Measurements from ENCODE around the gene ERGIC1.
"Not testable (repeated sequence)": the region's sequence is repeated elsewhere in the genome, so short reads cannot be mapped to it uniquely, and the experiment has no call there.

ERGIC1 gene

DNA sequence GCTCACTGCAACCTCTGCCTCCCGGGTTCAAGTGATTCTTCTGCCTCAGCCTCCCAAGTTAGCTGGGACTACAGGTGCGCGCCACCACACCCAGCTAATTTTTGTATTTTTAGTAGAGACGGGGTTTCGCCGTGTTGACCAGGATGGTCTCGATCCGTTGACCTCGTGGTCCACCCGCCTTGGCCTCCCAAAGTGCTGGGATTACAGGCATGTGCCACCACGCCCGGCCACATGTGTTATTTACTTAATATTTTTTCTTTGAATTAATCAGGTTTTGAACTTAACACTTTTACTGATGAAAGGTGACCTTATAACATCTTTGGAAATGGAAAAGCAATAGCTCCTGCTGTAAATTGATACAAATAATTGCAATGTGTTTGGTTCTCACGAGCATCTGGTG, 13.5 kb downstream of the ERGIC1 start:
- not testable (repeated sequence) for DNase-seq (ENCODE audit: low read depth, low spot score)

DNA sequence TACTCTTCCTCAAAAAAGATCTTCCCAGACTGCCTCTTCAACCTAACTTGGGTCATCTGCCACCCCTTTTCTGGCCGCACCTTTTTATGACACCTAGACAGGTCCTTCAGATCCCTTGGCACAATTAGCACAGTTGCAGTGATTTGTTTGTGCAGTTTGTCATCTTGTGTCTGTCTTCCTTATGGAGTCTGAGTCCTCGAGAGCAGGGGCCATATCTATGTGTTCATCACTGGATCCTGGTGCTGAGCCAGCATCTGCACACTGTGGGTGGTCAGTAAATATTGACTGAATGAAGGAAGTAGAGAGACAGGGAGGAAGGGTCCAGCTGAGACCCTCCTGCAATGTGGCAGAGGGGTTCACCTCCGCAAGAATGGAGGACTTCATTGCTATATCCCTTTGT, 14.4 kb downstream of the ERGIC1 start:
- no peak for DNase-seq (ENCODE audit: low read depth, low spot score)

DNA sequence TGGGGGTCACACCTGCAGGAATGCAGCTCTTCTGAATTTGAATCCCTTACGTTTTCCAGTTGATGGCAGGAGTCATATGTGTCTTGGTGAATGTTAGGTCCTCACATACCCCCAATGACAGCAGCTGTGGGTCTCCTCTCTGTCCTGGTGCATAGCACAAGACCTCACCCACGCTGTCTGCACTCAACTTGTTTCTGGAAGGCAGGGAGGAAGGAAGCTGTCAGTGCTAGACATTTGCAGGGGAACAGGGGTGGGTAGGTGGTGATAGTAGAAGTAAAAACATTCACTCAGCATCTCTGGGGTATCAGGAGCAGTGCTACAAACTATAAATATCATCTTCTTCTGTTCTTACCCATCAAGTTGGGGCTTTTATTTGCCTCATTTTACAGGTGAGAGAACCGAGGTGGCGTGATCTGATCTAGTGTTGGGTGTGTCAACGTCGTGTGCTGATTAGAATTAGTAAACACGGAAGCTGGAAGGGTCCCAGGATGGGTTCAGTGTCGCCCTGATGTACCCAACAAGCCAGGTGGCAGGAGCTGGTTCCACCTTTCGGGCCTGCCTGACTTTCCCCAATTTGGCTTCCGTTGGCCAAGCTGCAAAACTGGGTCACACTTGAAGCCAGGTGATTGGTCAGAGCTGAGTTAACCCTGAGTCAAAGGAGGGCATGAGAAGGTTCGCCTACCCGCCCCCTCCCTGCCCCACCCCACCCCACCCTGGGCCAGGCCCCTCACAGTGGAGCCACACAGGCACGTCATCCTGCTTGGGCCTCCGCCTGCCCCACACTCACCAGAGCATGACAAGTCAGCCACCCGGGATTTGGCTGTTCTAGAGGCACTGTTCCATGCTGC, 15.8 kb downstream of the ERGIC1 start:
- DNase-seq (ENCODE audit: low read depth, low spot score), result no peak

DNA sequence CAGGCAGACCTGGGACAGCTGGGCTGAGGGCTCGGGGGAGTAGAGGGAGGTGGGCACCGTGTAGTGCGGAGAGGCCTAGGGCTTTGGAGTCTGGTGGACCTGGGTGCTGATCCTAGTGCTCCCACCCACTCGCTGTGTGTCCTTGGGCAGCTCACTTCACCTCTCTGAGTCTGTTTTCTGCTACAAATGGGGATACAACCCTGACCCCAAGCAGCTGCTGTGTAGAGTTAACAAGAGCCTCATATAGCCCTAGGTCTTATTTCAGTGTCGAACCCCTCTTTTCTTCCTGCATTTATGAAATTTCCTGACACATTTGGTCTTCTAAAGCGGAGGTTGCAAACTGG, 16.4 kb downstream of the ERGIC1 start:
- no peak for DNase-seq (ENCODE audit: low read depth, low spot score)

DNA sequence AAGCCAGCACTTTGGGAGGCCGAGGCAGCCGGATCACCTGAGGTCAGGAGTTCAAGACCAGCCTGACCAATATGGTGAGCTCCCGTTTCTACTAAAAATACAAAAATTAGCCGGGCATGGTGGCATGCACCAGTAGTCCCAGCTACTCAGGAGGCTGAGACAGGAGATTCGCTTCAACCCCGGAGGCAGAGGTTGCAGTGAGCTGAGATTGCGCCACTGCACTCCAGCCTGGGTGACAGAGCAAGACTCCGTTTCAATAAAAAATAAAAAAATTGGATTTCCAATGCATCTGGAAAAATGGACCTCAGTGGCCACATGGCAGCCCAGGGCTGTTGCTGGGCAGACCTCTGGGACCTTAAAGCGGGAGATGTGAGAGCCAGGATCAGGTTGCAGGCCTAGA, 17.2 kb downstream of the ERGIC1 start:
- DNase-seq (ENCODE audit: low read depth, low spot score), result not testable (repeated sequence)

DNA sequence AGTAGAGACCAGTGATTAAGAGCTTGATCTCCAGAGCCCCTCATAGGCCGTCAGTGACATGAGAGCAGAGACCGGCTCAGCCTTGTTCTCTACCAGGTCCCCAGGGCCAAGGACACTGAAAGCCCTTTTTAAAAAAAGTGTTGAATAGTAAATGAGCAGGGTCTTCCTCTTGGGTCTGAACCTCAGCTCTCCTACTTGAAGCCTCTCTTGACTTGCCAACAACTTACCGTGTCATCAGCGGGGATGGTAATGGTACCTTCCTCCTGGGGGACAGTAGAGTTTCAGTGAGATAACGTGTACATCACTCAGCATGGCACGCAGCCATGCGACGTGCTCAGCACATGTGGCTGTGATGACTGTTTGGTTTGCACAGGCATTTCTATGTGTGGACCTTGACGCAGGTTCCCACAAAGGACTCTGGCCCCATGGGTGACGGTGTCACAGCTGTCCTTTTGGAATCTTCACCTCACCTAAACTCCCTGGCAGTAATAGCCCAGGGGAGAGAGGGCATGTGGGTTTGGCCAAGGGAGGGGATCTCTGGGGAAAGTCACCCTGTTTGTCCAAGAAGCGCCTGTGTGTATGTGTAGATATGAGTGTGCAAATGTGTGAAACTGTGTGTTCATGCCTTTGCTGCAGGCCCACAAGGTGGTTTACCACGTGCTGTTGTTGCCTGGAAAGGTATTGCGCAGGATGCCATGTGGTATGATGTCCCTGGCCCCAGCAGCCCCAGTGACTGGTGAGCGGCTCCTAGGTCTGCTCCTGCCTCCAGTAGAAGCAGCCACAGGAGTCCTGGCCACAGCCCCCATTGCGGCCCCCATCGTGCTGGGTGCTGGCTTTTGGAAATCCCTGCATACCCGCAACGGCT, 18.7 kb downstream of the ERGIC1 start:
- no peak for DNase-seq (ENCODE audit: low read depth, low spot score)

DNA sequence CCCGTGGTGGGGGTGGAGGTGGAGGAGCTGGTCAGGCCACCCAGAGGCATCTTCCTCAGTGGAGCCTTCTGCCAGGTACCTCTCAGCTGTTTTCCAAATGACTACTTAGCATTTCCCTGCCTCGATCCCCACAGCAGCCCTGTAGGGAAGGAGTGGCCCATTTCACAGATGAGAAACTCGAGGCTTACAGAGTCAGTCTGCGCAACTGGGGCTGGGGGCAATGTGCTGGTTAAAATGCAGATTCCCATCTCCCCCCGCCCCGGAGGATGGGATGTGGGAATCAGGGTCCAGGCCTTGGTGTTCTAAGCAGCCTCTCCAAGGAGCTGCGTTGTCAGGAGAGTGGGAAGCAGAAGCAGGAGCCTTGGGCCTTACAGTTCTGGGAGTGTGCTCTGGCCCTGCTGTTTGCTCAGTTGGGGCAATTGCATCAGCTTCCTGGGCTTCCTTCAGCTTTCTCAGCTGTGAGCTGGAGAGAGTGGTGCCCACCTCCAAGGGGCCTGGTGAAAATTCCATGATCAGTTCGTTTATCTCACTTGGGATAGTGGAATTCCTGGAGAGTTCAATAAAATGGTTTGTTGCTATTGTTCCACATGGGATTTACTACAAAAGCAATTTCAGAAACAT, 19.4 kb downstream of the ERGIC1 start:
- DNase-seq (ENCODE audit: low read depth, low spot score), result no peak

DNA sequence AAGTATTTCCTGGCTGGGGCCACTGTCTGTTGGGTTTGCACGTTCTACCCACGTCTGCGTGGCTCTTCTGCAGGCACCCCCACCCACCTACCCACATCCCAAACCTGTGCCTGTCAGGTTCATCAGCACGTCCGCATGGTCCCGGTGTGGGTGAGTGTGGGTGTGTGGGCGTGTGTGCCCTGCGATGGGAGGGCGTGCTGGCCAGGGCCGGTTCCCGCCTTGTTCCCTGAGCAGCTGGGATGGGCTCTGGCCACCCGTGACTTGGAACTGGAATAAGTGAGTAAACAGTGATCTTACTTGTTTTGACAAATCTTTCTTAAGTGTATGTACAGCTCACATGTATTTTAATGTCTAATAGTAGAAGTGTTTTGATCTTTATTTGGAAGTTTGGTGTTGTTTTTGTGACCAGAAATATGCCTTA, 20.4 kb downstream of the ERGIC1 start:
- DNase-seq (ENCODE audit: low read depth, low spot score), result no peak

DNA sequence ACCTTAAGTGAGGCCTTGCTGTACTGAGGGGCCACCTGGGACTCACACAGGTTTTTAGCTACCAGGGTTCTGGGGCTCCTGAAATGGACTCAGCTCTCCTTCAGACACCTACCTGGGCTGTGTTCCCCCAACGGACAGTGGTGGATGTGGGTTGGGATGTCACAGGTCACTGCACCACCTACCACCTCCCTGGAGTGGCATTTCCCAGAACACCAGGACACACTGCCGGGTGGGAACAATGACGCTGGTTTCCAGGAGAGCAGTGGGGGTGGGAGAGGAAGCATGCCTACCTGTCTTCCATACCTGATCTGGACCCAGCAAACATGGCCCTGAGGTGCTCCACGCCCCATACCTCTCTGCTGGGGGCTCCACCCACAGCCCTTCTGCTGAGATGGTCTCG, 20.9 kb downstream of the ERGIC1 start:
- no peak for DNase-seq (ENCODE audit: low read depth, low spot score)

DNA sequence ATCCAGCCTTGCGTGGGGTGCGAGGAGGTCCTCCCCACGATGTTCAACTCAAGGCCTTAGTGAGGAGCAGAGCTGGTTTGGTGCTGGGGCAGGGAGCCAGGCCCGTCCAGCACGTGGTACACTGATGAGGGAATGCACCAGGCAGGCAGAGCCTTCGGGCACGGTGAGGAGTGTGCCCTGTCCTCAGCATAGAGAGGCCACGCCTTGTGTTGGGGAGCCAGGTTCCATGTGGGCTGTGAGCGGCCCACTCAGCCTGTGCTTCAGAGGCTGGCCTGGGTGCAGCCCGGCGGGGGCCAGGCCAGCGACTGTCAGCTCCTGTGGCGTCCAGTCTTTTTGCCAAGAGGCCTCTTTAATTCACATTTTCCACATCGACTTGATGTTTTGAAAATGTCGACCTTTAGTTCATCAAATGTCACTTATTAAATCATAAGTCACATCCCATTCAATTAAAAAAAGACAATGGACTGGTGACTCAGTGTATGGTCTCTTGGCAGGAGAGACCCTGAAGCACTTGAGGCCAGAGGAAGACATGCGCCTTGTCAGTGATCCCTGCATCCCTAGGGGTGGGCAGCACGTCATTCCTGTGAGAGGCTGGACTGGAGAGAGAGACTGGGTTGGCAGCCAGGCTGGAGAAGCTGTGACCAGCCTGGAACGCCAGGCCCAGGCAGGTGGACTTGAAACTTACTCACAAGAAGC, 21.7 kb downstream of the ERGIC1 start:
- DNase-seq (ENCODE audit: low read depth, low spot score), result no peak

DNA sequence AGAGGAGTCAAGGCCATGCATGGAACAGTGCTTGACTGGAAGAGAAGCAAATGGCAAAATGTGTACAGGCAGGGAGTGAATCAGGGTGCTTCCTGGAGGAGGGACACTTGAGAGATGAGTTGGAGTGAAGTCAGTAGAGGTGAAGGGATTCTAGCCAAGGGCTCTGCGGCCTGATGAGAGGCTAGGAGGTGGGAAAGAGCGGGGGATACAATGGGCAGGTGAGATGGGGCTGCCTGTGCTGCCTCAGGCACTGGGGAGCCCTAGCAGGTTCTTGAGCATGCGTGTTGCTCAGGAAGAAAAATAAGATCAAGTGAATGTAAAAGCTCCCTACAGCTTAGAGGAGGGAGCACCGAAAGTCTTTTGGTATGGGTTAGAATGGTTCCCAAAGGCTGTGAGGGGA, 22.3 kb downstream of the ERGIC1 start:
- DNase-seq (ENCODE audit: low read depth, low spot score), result no peak

DNA sequence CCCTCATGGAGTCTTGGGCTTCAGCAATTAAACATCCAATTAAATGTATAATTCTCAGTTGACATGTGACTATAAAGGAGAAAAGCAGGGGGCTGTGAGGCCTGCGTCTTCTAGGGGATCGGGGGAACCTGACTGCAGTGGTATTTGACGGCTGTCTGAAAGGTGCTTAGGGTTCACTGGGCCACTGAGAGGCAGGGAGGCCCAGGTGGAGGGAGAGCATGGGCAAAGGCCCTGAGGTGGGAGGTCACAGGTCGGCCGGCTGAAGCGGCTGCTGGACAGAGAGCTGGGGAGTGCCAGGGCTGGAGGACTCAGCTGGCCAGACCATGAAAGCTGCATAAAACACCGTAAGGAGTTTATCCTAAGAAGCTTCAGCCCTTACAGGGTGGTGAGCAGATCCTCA, 23.9 kb downstream of the ERGIC1 start:
- DNase-seq (ENCODE audit: low read depth, low spot score), result no peak

DNA sequence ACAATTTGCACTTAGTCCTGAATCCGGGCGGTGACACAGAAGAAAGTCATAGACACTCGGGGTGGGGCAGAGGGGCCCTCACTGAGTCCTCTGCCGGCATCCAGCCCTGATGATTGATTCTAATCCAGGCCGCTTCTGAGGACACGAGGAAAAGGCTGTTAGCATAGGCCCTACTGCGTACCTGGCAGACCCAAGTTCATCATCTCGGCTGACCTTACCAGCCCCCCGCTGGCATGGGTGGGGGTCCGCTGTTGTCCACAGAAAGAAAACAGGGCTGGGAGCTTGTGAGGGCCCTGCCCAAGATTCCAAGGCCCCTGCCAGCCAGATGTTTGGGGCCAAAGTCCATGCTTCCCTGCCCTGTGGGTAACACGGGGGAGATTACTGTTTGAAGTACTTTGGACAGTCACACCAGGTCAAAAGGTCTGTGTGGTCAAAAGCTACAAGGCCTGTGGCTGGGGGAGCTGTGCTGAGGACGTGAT, 24.5 kb downstream of the ERGIC1 start:
- no peak for DNase-seq (ENCODE audit: low read depth, low spot score)

DNA sequence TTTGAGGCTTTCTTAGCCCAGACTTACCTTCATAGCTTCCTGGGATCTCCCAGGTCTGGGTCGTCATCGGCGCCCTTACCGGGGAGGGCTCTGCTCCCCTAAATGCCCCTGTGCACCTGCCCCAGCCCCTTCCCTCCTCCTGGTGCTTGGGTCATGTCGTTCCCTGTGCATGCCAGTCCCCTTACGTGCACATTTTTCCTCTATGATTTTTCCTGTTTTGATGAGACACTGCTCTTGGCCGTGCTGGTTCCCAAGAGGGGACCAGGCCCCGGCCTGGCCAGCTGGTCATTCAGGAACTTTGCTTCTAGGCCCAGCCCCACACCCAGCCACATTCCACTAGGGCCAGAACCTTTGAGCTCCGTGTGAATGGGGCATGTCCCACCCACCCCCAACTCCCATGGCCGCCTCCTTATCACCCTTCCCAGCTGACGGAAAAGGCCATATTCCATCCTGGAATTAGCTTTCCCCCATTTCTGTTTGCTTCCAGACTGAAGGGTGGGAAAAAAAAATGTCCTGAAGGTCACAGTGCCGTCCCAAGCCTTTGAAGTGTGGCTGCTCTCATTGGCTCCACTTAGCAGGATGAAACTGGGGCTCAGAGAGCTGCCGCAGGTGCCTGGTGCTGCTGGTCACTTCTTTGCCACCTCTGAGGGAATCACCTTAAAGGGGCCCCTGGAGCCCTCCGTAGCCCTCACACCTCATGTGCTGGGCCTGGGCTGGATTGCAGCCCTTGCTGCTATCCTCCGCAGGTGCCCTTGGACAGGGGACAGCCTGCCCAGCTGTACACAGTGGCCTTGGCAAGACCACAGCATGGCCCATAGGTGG, 25.1 kb downstream of the ERGIC1 start:
- DNase-seq (ENCODE audit: low read depth, low spot score), result no peak

DNA sequence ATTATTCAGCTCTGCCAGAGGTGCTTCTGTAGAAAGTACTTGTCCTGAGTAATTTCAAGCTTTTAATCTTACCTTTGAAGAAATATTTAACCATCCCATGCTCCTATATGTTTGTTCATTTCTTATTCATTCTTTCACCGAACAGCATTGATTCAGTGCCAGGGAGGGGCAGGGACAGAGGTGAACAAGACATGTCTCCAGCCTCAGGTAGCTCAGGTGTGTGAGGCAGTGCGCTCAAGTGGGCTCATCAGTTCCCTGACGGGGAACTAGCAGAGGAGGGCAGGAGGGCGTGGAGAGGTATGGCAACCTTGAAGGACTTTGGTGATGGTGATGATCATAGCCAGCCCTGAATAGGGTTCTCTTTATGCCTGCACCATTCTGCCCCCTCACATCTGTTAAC, 25.9 kb downstream of the ERGIC1 start:
- no peak for DNase-seq (ENCODE audit: low read depth, low spot score)

DNA sequence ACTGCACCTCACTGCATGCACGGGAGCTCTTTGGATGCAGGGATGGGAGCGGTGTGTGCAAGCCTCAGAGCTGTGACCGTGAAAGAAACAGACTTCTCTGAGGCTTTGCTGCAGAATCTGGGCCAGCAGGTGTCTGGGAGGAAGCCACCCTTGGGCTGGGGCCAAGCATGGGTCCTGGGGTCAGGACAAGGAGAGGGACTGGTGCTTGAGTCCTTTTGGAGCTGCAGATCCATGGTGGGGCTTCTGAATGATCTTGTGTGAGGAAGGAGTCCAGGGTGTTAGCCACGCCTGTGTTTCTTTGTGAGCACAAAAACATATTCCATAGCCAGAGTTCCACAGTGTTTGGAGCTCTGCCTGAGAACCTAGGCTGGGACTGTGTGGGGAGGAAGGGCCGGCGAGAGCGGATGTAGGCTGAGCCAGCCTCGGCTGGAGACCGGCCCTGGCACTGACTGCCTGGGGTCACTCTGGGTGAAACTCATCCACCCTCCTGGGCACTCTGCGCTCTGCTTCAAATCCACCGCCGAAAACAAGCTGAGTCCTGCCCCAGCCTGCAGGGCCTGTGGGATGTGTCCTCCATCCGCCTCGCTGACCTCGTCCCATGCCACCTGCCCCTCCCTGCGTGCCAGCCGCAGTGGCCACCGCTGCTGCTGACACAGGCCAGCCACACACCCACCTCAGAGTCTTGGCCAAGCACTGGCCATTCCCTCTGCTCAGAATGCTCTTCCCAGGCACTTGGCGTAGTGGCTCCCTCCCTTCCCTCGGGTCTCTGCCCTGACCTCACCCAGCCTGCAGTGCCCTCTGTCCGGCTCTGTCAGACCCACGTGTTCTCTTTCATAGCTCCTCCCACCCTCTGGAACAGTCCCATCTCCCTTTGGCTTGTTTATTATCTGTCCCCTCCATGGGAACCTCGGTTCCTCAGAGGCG, 26.7 kb downstream of the ERGIC1 start:
- DNase-seq (ENCODE audit: low read depth, low spot score), result no peak

DNA sequence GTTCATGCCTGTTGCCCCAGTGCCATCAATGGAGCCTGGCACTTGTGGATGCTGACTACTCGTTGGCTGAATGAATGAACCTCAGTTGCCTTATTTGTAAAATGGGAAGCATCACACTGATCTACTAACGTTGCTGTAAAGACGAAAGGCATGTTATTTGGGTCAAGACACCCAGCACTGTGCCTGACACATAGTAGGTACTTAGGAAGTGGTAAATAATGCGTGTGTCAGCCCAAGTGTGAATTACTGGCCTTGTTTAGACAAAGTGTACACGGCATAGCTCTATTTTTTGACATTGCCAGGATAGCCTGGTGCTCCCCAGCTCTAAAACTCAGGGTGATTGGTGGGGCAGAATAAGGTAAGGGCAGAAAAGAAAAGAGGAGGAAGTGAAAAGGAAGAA, 27.4 kb downstream of the ERGIC1 start:
- no peak for DNase-seq (ENCODE audit: low read depth, low spot score)

DNA sequence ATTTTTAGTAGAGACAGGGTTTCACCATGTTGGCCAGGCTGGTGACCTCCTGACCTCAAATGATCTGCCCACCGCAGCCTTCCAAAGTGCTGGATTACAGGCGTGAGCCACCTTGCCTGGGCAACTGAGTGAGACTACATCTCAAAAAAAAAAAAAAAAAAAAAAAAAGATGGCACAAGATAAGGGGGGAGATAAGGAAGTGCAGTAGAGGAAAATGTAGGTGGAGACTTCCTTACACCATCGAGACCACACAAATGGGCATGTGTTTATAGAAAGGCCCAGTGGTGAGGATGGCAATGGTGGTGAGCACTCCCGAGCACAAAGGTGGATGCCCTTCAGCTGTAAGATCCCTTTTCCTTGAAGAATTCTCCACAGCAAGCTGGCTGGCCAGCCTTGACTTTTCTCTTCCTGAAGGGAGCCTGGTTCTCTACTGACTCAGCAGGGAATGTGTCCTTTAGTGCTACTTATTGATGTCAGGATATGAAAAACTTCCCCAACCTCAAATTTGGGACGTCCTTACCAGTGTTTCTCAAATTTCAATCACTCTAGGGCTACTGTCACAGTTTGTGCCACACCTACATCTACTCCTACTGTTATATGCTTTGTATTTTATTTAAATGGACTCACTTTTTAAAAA, 28.2 kb downstream of the ERGIC1 start:
- DNase-seq (ENCODE audit: low read depth, low spot score), result no peak

DNA sequence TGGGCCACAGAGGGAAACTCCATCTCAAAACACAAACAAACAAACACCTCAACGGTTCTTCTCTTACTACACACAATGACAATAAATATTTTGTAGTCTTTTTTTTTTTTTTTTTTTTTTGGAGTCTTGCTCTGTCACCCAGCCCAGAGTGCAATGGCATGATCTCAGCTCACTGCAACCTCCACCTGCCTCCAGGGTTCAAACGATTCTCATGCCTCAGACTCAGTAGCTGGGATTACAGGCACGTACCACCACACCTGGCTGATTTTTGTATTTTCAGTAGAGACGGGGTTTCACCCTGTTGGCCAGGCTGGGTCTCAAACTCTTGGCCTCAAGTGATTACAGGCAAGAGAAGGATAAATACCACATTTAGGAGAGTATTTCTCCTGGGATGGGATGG, 30.1 kb downstream of the ERGIC1 start:
- not testable (repeated sequence) for DNase-seq (ENCODE audit: low read depth, low spot score)
